ENCODE data around the gene SCGB1C1.

GRCh38 chr11:240315-240714, 47.4 kb downstream of the SCGB1C1 start:
- no peak for TF ChIP-seq CTCF (IDR thresholded peaks at IDR 0.05)
- no peak for TF ChIP-seq EP300 (IDR thresholded peaks at IDR 0.05)

Data from tibial nerve (tissue), 4 donors.